Neutrophil (primary cell): ENCODE data around the gene CCDC124.

Experiments used
- H3K27ac ChIP-seq: fragments of 200-600 bp; sonication (generic); 2 replicates; pipeline ENCODE4 v1.5.1; 2016; ENCODE audit warnings: mild to moderate bottlenecking, moderate library complexity
- H3K27me3 ChIP-seq: fragments of 200-600 bp; sonication (generic); 2 replicates; pipeline ENCODE4 v1.6.0; 2016; ENCODE audit warnings: mild to moderate bottlenecking
- H3K36me3 ChIP-seq: fragments of 200-600 bp; sonication (generic); 2 replicates; pipeline ENCODE4 v1.5.1; 2017
- H3K4me1 ChIP-seq, 2 experiments: fragments of 200-600 bp in 1 of 2; sonication (generic) in 1 of 2; 1 replicate in 1 of 2; 2 replicates in 1 of 2; pipeline versions ENCODE4 v1.5.1 to v1.6.1; 2013 to 2016; ENCODE audit warnings: low read depth in 1 of 2, low read length in 1 of 2, mild to moderate bottlenecking in 1 of 2, moderate library complexity in 1 of 2; ENCODE audit not compliant: control insufficient read depth in 1 of 2, insufficient read depth in 1 of 2
- H3K4me3 ChIP-seq, 2 experiments: fragments of 200-600 bp in 1 of 2; sonication (generic) in 1 of 2; 1 replicate in 1 of 2; 2 replicates in 1 of 2; pipeline ENCODE4 v1.5.1; 2013 to 2016; ENCODE audit warnings: low read depth in 1 of 2, low read length in 1 of 2, mild to moderate bottlenecking in 1 of 2, moderate library complexity in 1 of 2
- H3K9me3 ChIP-seq: fragments of 200-600 bp; sonication (generic); 2 replicates; pipeline ENCODE4 v1.5.1; 2016
- CTCF ChIP-seq: fragments of 200-600 bp; sonication (generic); IDR thresholded peaks from 2 replicates; pipeline ENCODE4 v1.5.1; 2016; ENCODE audit warnings: antibody characterized with exemption

Gene CCDC124

GRCh38 chr19:17937371-17937900 lies 4.6 kb downstream of the CCDC124 start:
- H3K27ac ChIP-seq: no peak overlapping the region
- no peaks in the 10 kb centered on the region for H3K9me3 ChIP-seq
- H3K4me3 ChIP-seq: no peak overlapping the region
- TF ChIP-seq CTCF: no peak
- peaks cover 9% of the 10 kb centered on the region for H3K36me3 ChIP-seq
- H3K4me1 ChIP-seq: peaks cover 9 to 11% of the 10 kb centered on the region in 2 experiments
- no peaks in the 10 kb centered on the region for H3K27me3 ChIP-seq

GRCh38 chr19:17938092-17938845 lies 5.5 kb downstream of the CCDC124 start:
- no peak overlapping the region for H3K27ac ChIP-seq
- no peak overlapping the region for H3K4me3 ChIP-seq
- TF ChIP-seq CTCF: peak; percentile 88
- peaks cover 18% of the 10 kb centered on the region for H3K36me3 ChIP-seq
- peaks cover 4 to 7% of the 10 kb centered on the region in 2 experiments for H3K4me1 ChIP-seq
- H3K9me3 ChIP-seq: no peaks in the 10 kb centered on the region
- H3K27me3 ChIP-seq: no peaks in the 10 kb centered on the region

- Histone ChIP-seq H3K27ac (no peak overlapping the region), H3K4me3 (no peak overlapping the region), H3K9me3 (no peaks in the 10 kb centered on the region), H3K4me1 (peaks cover 1 to 3% of the 10 kb centered on the region in 2 experiments), H3K36me3 (peaks cover 27% of the 10 kb centered on the region), H3K27me3 (no peaks in the 10 kb centered on the region)
- no peak for TF ChIP-seq CTCF
Observed at GRCh38 chr19:17942181-17942580, 9.4 kb downstream of the CCDC124 start.

- TF ChIP-seq CTCF: no peak
- H3K4me3 ChIP-seq: no peak overlapping the region
- no peak overlapping the region for H3K27ac ChIP-seq
- peaks cover 6 to 7% of the 10 kb centered on the region in 2 experiments for H3K4me1 ChIP-seq
- no peaks in the 10 kb centered on the region for H3K9me3 ChIP-seq
- H3K27me3 ChIP-seq: no peaks in the 10 kb centered on the region
- H3K36me3 ChIP-seq: peaks cover 27% of the 10 kb centered on the region
Observed at GRCh38 chr19:17942582-17943273, 9.9 kb downstream of the CCDC124 start.

GRCh38 chr19:17943274-17944221 lies 10.7 kb downstream of the CCDC124 start:
- peaks cover 27% of the 10 kb centered on the region for H3K36me3 ChIP-seq
- no peak for TF ChIP-seq CTCF
- H3K27me3 ChIP-seq: peaks cover 7% of the 10 kb centered on the region
- H3K4me1 ChIP-seq: peaks cover 8 to 9% of the 10 kb centered on the region in 2 experiments
- H3K4me3 ChIP-seq: no peak overlapping the region
- no peaks in the 10 kb centered on the region for H3K9me3 ChIP-seq
- H3K27ac ChIP-seq: no peak overlapping the region
